GM18498 (cell line): Measurements from ENCODE around the gene PDGFD.

Experiments used
- ATAC-seq: cut with Tn5 transposase; IDR thresholded peaks from one replicate; pipeline ENCODE4 v1.9.1; 2021; ENCODE audit warnings: mild to moderate bottlenecking, moderate library complexity; ENCODE audit not compliant: unreplicated experiment

Gene PDGFD

DNA sequence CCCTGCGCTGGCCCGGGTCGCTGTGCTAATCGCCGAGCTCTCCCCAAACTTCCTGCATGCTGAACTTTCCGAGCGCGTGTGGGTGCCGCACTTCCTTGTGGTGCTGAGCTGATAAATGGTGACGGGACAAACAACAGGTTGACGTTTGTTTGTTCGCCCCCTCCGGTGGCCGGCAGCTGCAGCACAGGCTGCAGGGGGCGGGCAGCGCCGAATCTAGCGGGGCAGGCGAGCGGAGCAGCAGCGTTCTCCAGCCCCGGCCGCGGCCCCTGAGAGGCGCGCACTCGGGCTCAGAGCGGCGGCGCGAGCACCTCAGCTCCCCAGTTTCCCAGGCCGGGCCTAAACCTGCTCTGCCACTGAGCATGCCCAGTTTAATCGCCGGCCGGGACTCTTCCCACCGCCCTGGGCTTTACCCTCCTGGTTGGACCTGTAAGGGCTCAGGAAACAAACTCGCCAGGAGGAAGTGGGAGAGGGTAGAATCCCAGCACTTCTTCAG lies at the start of gene PDGFD:
Gene PDGFD (minus strand): TSS at position 120 of the 493 bp plus-strand sequence.
- peak; percentile 98 for ATAC-seq

DNA sequence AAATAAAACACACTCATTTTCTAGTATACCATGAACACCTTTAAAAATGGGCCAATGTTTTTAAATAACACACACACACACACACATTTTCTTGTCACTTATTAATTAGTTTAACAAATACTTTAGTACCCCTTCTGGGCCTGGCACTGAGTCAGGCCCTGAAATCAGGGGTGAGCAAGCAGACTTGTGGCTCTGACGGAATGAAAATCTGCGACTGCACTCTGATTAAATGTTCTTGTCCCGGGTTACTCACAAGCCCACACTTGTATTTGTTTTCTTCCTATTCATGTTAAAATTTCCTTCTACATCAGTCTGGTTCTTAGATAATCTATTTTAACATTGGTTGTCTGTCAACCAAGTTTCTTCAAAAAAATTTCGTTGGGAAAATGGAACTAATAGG lies 43.0 kb upstream of the PDGFD start:
- no peak for ATAC-seq

DNA sequence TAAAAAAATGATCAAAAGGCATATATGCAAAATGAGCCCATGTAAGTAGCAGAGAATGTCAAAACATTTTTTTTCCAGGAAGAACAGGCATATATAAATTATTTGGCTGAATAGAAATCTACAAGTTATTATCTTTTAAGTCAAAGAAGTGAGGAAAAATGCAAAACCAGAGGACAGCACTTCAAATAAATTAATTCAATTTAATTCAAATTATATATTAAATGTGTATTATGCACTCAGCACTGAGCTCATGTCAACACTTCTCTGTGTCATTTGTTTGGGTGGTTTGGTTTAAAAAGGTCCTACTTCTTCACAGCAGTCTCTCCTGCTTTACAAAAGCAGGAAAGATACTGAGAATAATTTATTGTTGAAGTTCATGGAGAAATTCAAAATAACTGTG lies 41.9 kb upstream of the PDGFD start:
- no peak for ATAC-seq

DNA sequence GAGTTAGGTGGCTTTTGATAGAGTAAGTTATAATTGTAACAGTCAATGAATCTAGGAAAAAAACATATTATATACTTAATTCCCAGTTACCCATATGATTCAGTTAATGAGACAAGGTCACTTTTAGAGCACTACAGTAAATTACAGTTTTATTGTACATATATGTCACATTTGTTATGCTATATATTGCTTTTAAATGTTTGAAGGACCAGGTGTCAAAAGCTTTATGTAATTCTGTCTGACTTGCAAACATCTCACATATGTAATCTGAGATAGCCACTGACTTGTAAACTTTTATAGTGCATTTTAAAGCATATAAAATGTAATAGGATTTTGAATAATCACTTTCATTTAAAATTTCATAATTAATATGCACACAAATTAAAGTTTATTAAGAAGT lies 36.7 kb upstream of the PDGFD start:
- ATAC-seq: no peak

DNA sequence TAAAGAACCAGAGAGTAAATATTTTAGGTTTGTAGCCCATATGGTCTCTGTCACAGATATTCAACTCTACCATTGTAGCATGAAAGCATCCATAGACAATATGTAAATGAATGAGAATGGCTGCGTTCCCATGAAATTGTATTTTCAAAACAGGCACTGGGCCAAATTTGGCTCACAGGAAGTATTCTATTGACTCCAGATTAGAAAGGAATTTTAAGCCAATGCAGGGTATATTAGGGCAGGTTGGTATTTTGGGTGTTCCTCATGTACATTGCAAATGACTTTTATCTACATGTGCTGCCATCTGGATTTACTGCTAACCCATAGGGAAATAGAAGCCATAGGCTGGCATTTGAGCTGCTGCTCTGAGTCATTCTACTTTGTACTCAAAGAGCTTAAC lies 35.1 kb upstream of the PDGFD start:
- no peak for ATAC-seq

DNA sequence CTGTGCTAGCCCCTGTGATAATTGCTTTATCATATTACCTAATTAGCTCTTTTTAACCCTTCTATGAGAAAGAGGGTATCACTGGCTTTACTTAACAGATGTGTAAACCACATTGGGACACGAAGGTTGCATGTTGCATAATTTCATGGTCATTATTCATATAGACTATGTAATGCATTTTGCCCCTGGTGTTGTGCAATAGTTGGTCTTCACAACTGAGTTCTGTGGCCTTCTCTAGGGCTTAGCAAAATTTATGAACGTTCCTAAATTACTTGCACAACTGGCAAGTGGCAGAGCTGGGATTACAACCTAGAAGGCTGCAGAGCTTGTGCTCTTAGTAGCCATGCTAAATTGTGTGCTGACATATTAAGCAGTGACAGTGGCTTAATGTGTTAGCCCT lies 34.6 kb upstream of the PDGFD start:
- no peak for ATAC-seq

DNA sequence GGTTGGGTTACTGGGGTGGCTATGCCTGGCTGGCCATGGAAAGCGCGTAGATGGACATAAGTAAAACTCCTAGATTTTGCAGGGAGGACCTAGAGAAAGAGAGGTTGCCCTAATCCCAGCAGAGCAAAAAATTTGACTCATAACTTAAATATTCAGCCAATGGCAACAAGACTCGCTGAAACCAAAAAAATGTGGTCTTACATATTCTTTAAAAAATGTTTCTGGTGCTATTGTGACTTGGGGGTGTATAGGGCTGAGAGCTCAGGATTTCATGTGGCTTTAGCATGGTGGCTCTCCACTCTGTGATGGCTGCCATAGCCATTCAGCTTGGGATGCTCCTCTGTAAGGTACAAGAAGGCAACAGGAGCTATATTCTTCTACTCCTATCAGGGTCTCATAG lies 27.2 kb upstream of the PDGFD start:
- no peak for ATAC-seq

DNA sequence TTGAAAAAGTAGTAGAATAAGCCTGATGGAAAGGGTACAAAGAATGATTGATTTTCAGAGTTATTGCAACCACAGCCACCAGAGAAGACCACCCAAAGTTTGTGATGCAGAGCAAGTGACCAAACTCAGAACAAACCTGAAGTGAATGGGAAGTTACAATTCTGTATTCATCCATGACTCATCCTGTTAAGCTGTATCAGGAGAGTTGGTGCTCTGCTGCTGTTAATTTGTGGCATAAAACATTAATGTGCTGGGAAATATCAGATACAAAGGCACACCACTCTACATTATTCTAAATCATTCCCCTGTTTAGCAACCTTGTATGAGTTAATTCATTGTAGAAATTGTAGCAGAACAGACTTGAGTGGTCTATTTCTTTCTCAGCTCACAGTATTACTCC lies 19.6 kb upstream of the PDGFD start:
- ATAC-seq: no peak

DNA sequence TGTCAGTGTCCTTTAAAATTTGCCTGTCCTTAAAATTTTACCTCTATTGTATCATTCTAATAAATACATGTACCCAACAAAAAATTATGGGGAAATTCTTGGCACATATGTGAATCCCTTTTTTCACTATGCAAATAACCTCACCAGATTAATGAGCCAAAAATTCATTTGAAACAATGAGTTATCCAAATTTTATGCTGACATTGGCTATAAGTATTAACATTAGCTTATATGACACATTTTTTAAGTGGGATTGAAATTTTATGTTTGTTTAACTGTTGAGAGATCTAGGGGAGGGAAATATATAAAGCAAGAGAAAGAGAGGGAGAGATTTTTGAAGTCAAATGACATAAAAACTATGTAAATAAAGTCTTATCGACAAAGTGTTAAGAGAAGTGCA lies 11.8 kb upstream of the PDGFD start:
- ATAC-seq: no peak

DNA sequence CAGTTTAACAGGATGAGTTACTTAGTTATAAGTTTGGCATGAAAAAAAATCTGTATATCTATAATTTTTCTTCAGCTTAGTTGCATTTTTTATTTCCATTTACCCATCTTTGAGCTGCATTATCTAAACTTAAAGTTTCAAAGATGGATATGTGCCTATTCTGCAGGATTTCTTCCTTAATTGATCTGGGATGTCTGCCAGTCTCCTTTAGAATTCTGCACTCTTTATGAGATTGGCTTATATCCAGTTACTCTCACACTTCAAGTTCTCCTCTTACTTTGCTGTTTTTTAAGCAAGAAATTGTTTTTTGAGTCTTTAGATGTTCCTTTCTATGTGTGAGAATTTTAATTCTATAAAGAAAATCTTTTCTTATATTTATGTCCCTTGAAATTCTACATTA lies 5.1 kb upstream of the PDGFD start:
- no peak for ATAC-seq

DNA sequence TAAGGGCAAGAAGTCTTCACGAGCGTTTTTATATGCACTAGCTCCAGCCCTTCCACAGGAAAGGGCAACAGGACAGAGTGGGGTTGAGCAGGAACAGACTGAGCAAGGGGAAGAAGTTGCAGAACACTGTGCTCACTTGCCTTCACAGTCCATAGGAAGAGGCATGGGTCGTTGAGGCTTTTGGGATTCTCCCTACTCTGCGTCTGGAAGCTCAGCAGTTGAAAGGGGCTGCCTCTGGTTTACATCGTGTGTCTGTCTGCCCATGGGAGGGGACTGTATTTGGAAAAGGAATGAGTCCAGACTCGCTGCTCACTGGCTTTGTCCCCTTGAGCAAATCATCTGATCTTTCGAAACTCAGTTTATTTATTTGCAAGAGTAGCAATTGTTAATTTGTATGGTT lies 1.1 kb upstream of the PDGFD start:
- no peak for ATAC-seq

DNA sequence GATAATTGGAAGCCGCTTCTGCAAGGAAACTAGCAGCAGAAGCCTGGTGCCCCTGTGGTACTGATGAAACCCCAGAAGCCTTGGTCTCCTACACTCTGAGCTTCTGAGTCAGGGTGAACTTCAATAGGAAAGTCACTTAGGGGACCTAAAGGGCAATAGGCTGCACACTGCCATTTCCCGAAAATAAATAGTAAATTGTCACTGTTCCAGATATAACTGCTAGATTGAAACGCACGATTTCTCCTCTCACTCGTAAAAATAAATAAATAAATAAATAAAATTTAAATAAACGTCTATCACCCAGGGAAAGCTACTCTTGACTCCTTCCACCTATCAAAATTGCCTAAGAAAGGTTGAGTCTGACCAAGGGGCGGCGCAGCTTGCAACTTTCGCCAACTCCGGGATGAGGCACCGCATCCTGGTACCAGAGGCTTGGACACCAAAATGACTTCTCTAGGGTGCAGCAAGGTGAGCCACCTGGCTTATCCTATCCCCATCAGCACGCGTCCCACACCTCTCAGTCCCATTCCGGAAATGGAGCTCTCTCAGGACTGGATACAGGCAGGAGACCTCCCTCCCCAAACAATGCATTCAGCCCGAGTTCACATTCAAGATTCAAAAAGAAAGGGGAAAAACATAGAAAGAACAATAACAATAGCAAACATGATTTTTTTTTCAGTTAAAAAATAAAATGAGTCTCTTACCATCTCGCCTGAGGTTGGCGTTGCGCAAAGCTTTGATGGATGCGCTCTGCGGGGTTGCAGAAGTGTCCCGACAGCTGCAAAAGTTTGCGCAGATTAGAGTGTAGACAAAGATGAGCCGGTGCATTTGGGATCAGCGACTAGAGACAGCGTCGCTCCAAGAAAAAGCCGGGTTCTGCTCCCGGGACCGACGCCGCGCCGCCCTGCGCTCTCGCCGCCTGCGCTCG lies 583 bp downstream of the PDGFD start:
- ATAC-seq: no peak

DNA sequence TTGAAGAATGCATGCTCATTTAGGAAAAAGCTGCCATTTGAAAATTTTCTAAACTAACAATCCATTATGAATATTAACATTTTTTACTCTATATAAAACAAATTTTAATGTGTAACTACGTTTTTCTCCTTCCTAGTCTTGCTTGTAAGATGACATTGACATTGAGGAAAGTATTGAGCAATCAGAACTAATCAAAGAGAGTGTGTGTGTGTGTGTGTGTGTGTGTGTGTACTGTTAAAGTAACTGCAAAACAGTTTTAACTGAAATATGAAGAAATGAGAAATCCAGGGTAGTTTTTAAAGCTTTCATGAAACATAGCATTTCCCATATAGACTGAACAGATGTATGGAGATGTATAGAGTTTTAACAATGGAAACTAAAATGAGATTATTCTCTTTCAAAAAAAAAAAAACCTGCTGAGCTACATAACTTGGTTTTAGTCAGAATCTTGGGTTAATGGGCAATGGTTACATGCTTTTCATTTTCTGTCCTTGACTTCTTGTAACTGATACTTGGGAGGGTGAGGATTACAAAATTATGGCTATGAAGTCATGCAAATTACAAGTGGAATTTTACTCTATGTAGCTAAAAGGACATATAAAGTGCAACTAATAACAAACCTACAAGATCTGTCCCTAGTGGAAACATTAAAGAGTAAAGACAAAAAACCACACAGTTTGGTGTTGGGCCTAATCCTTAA lies 2.0 kb downstream of the PDGFD start:
- no peak for ATAC-seq

DNA sequence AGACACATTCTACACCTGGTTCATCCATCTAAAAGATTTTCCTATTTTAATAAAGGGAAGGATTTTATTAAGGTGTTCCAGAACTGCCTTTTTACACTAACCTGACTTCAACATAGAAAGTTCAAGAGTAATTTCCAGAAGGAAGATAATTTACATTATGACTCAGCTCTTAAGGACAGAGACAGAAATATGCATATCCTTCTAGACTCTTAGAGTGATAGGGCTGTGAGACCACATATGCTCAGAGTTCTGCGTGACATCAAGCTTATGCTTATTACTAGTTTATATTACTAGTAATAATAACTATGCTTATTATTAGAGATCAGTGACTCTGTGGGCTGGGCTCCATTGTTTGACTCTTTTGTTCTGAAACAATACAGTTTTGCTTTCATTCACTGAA lies 4.6 kb downstream of the PDGFD start:
- ATAC-seq: no peak

DNA sequence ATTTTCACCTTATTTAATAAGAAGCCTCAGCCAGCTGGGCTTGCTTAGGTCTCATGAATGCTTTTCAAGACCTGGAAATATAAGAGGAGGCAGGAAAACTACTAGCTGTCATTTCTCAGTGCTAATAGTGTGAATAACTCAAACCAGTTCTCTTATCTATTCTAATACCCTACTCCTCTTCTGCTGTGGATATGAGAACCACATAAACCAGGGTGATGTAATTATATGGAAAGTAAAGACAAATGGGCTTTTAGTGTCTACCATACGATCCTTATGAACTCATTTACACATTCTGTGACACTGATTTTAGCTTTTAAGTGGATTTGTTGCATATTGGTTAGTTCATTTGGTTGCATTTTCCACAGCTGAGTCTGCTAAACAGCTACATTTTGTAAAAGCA lies 8.6 kb downstream of the PDGFD start:
- no peak for ATAC-seq

DNA sequence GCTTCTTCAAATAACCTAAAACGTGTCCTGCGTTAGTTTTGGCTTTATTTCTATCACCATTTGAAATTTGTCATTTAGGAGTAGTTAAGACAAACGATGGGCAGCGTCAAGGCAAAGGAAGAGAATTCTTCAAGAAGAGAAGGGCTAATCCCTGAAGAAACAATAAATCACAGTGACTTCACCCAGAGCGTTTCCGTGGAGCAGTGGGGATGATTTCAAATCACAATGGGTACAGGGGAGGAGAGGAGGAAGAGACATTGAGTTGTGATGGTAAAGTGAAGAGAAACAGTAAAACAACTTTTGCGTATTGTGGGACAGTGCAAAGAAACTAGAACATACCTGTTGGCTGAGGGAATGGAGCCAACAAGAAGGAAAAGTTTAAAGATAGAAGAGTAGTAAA lies 9.7 kb downstream of the PDGFD start:
- ATAC-seq: no peak

DNA sequence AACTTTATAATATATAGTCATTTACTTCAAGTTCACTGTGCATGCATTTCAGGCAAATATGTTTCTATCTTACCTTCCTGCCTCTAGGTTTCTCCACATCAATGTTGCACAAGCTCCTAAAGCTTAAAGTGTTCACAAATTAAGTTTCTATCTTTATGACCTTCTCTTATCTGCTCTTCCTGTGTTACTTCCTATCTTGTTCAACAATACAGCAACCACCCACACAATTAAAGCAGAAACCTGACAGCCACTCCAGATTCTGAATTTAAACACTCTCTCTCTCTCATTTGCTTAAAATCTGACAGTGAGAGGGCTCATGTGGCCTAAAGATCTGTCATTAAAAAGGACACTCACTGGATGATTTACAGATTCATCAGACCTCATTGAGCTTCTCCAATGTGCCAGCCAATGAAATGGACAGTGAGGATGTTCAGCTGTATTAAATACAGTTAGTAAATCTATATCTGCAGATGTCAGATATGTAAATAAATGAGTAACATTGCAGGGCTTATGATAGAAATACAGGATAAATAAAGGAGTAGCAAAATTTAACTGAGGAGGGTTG lies 10.9 kb downstream of the PDGFD start:
- peak; percentile 77 for ATAC-seq

DNA sequence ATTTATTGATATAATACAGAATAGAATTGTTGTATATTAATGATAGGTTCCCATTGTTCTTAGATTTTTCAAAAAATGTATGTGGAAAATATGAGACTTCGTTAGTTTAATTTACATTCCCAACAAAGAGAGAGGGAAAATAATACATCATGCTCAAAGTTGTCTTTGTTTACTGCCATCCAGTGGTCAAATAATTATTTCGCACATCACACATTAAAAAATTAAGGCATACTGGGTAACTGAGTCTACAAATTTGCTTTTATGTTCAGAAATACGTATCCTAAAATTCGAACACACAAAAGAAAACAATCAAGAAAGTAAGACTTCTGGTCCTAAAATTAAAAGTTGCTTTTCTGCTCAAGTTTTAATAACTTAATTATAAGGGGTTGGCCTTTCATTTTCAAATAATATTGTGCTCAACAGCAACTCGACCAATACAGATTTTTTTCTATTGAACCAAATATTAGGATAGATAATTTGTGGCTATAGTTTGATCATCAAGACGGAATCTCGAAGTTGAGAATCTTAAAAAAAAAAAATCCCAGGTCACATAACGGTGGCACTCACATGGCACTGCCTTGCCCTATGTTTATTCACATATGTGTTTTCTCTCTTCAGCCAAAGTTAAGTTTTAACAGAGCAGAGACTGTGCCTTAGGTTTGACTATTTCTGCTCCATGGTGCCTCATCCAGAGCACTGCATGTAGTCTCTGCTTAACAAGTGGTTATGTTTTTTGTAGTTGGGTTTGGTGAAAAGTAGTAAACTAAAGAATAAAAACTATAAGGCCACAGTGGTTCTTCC lies 12.3 kb downstream of the PDGFD start:
- no peak for ATAC-seq

DNA sequence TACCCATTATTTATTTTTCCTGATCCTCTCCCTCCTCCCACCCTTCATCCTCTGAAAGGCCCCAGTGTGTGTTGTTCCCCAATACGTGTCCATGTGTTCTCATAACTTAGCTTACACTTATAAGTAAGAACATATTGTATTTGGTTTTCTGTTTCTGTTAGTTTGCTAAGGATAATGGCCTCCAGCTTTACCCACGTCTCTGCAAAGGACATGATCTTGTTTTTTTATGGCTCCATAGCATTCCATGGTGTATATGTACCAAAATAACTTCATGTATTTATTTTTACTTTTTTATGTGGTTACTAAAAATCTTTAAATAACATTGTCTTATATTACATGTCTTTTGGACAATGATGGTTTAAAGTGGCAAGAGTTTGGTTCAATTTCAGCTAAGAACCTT lies 15.2 kb downstream of the PDGFD start:
- no peak for ATAC-seq

DNA sequence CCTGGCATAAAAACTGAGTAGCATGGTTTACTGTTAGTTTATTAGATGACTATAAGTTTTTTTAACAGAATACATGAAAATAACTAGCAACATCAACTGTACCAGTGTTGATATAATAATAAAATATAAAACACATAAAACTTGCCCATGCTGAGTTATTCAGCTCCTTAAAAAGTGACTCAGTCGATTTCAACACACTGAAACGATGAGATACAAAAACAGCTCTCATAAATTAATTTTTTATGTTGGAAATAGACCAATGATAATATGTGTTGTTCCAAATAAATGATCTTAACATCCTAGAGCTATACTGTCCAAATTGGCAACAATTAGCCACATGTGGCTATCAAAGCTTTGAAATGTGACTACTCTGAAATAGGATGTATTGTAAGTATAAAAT lies 15.9 kb downstream of the PDGFD start:
- no peak for ATAC-seq

DNA sequence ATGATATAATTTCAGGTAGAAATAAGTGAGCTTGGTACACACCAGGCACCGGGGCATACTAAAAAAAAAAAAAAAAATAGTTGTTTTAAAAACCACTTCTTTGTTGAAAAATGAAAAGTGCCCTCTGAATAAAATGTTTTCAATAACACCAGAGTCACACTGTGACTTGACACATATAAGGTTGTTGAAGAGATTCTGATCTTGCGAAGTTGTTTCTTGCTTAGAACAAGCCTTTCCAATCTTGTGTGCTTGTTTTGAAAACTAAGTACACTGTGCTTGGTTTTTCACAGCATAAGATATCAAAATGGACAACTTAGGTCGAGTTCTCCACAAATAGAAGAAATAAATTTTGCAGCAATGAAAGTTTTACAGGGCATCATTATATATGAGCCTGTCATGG lies 17.0 kb downstream of the PDGFD start:
- ATAC-seq: no peak
